GM21717 (cell line): Measurements from ENCODE around the gene ZNF77.
"Not testable (repeated sequence)": the region's sequence is repeated elsewhere in the genome, so short reads cannot be mapped to it uniquely, and the experiment has no call there.

ENCODE experiments used
- ATAC-seq: cut with Tn5 transposase; IDR thresholded peaks from one replicate; pipeline ENCODE4 v1.9.1; 2021; ENCODE audit warnings: mild to moderate bottlenecking, moderate library complexity; ENCODE audit not compliant: unreplicated experiment

ZNF77 gene

DNA sequence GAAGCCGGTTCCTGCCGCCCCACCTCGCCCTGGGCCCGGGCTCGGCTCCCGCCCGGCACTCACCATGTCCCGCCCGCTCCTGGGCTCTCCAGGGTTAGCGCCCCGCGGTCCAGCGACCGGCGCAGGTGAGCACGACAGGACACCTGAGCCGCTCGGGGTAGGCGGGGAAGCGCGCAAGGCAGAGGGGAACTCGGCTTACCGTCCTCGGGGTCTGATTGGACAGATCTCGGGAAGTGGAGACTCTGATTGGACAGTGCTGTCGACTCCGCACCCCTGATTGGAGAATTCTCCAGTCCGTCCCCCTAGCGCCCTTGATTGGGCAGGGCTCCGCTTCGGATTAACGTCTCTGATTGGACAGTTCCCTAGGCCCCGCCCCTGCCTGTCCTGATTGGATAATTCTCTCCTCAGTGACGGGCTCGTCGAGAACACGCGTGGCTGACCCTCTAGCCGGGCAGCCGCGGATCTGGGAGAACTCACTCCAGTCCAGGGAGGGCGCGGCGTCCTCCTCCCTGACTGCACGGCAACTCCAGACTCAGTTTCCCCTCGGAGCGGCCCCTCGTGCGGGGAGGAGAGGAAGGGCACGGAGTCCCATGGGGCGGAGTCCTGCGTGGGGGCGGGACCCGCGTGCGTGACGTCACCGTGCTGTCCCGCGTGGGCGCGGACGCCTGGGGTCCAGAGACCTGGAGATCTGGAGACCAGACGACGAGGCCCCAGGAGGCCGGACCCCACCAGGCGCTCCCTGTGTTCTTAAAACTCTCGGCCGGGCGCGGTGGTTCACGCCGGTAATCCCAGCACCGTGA lies at the start of gene ZNF77:
Gene ZNF77 (minus strand): TSS at position 197 of the 800 bp plus-strand sequence. CDS start 131 bp downstream, at position 66.
- ATAC-seq, result peak; percentile 81

DNA sequence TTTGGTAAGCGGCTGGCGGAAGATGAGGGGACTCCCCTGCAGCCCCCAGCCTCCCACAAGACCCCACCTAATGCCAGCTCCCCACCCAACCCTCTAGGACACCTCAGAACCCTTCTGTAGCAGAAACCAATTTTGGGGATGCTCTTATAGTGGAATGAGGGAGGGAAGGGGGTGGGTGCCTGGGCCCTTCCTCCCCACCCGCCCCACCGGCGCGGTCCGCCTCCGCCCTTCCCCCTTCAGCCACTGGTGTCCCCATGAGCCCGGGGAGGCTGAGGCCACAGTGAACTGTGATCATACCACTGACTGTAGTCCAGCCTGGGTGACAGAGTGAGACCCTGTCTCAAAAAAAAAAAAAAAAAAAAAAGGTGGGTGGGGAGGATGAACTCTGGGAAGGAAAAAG lies 48.8 kb upstream of the ZNF77 start:
- ATAC-seq, result no peak

DNA sequence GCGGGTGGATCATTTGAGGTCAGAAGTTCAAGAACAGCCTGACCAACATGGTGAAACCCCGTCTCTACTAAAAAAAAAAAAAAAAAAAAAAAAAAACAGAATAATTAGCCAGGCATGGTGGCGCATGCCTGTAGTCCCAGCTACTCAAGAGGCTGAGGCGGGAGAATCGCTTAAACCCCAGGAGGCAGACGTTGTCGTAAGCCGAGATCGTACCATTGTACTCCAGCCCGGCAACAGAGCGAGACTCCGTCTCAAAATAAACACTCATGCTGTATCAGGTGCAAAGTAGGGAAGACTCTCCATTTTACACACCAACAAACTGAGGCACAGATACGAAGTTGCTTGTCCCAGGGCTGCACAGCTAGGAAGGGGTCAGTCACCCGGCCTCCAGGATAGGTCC lies 48.2 kb upstream of the ZNF77 start:
- ATAC-seq, result no peak

DNA sequence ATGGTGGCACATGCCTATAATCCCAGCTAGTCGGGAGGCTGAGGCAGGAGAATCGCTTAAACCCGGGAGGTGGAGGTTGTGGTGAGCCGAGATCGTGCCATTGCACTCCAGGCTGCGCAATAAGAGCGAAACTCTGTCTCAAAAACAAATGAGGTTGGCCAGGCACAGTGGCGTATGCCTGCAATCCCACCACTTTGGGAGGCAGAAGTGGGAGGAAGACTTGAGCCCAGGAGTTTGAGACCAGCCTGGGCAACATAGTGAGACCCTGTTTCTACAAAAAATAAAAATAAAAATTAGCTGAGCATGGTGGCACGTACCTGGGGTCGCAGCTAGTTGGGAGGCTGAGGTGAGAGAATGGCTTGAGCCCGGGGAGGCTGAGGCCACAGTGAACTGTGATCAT lies 47.6 kb upstream of the ZNF77 start:
- ATAC-seq, result not testable (repeated sequence)

GRCh38 chr19:2989236-2989946 lies 44.6 kb upstream of the ZNF77 start:
- no peak for ATAC-seq

- ATAC-seq, result no peak
These were observed 43.8 kb upstream of the ZNF77 start for GRCh38 chr19:2988568-2988967.

GRCh38 chr19:2987797-2988196 lies 43.0 kb upstream of the ZNF77 start:
- no peak for ATAC-seq

GRCh38 chr19:2986951-2987524 lies 42.3 kb upstream of the ZNF77 start:
- ATAC-seq, result no peak

- ATAC-seq, result no peak
These were observed 39.4 kb upstream of the ZNF77 start for GRCh38 chr19:2984215-2984528.

GRCh38 chr19:2983351-2984214 lies 38.8 kb upstream of the ZNF77 start:
- no peak for ATAC-seq

GRCh38 chr19:2982983-2983350 lies 38.2 kb upstream of the ZNF77 start:
- ATAC-seq, result no peak

DNA sequence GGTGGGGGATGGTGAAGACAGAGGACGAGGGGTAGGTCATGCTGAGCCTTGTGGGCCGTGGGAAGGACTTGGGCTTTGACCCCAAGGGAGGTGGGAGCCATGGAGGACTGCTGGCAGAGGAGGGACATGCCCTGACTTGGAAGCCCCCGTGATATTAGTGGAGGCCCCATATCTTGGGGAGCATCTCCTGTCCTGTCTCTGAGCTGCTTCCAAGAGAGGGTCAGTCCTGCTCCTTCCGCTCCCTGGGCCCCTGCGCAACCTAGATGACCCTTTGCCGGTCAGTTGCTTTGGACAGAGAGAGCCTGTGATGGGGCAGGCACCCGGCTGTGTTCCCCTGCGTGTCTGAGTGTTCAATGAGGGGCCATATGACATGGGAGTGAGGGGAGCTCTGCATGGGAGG lies 37.8 kb upstream of the ZNF77 start:
- ATAC-seq, result no peak

DNA sequence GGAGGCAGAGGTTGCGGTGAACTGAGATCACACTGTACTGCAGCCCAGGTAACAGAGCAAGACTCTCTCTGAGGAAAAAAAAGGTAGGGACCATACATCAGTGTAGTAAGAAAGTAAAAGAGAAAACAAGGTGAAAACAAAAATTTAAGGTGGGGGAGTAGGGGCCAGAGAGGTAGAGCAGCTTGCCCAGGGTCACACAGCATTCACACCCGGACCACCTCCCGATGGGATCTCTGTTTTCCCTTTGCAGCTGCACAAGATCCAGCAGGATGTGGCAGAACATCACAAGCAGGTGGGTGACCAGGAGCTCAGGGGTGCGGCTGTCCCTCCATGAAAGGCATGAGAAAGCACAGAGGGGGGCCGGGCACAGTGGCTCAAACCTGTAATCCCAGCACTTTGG lies 37.1 kb upstream of the ZNF77 start:
- ATAC-seq, result no peak

- no peak for ATAC-seq
These were observed 34.0 kb upstream of the ZNF77 start for GRCh38 chr19:2978772-2979171.

DNA sequence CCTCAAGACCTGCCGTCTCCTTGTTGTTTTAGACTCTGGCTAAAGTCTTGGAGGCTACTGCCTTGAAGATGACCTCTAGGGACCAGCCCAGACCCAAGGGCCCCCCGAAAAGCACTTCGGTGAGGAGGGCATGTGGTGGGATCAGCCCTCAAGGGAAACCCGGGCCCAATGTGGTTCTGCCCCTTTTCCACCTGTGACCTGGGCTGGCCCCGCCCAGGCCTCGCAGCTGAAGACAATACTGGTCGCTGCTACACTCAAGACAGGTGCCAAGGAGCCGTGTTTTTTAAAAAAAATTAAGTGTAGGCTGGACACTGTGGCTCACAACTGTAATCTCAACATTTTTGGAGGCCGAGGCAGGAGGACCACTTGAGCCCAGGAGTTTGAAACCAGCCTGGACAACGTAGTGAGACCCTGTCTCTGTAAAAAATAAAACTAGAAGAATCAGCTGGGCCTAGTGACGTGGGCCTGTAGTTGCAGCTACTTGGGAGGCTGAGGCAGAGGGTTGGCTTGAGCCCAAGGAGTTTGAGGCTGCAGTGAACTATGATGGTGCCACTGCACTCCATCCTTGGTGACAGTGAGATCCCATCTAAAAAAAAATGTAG lies 33.5 kb upstream of the ZNF77 start:
- ATAC-seq, result no peak

DNA sequence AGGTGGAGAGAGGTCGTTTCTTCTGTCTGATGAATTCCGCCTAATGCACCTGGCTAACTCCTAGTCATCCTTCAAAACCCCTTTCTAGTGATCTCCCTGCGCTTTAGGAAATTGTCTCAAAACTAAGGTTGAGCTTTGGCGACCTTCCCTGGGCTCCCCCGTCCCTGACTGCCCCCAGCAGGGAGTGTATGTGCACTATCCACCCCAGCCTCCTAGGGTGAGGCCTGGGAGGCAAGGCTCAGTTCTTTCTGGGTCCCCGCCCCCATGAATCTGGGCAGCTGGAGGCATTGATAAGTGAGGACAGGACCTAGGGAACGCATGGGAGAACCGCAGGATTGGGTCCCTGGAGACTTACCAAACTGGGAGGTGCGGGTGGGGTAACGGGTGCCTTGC lies 33.0 kb upstream of the ZNF77 start:
- no peak for ATAC-seq

- peak; percentile 80 for ATAC-seq
These were observed 32.4 kb upstream of the ZNF77 start, which contains the start of gene TLE6 for GRCh38 chr19:2977001-2977745. TSS of gene TLE6 (plus strand) at chr19:2977564. CDS start at chr19:2978234, 670 bp downstream.

DNA sequence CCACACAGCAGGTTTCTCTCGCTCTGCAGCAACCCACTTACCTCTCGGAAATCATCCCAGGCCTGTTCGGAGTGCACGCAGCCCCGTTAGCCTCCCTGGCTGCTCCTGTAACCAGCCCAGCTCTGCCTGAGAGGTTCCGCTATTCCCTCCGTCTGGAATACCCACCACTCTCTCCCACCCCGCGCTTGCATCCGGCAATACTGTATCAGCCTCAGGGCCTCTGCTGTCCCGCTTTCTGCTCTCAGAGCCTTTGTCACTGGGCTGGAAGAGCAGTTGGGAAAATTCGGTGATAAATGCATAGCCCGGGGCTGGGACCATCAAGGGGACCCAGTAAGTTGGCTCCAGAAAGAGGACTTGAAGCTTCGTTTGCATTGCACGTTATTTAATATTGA lies 31.8 kb upstream of the ZNF77 start:
- ATAC-seq, result no peak

- no peak for ATAC-seq
These were observed 29.7 kb upstream of the ZNF77 start for GRCh38 chr19:2974342-2975041.
